OCI-LY7 (cell line): Measurements from ENCODE around the gene NUTM1. TPM values are rescaled to one million over a fixed set of nuclear protein-coding genes. Genes with fewer than 3 reads are reported as not detected.
"Not testable (repeated sequence)": the region's sequence is repeated elsewhere in the genome, so short reads cannot be mapped to it uniquely, and the experiment has no call there.

ENCODE experiments used
- BruUV-seq: library from RNA; stranded (reverse); fragments of 400-500 nt; replicated peaks from 2 replicates; lab custom pipeline; 2021; lab: Mats Ljungman, UMichigan
- CTCF ChIA-PET: fragments of 300-600 bp; sonication (Branson Sonifier 250); formaldehyde crosslinking; loops from one replicate; lab custom pipeline; 2022; ENCODE audit warnings: antibody characterized with exemption; ENCODE audit not compliant: unreplicated experiment; lab: Charles Lee
- POLR2A ChIA-PET: fragments of 300-600 bp; sonication (Branson Sonifier 250); formaldehyde crosslinking; loops from one replicate; lab custom pipeline; 2022; ENCODE audit warnings: antibody characterized with exemption; lab: Charles Lee
- DNase-seq: peaks from one replicate; pipeline ENCODE4 v3.0.0-alpha.2; 2015; ENCODE audit warnings: low spot score
- H2AFZ ChIP-seq: fragments of 200-600 bp; sonication (generic), shearing (Covaris generic); 2 replicates; pipeline ENCODE4 v1.6.1; 2014; ENCODE audit warnings: mild to moderate bottlenecking, antibody characterized with exemption, low read length, moderate library complexity
- H3K27ac ChIP-seq: fragments of 200-600 bp; sonication (generic); 2 replicates; pipeline ENCODE4 v1.5.1; 2014; ENCODE audit warnings: mixed run types, low read depth, mild to moderate bottlenecking, moderate library complexity, low read length, inconsistent platforms; ENCODE audit not compliant: poor library complexity, severe bottlenecking
- H3K36me3 ChIP-seq: fragments of 200-600 bp; sonication (generic); 2 replicates; pipeline ENCODE4 v1.6.1; 2014; ENCODE audit warnings: mild to moderate bottlenecking, antibody characterized with exemption, low read length, moderate library complexity, mixed read lengths; ENCODE audit not compliant: insufficient read depth
- H3K4me1 ChIP-seq: fragments of 200-600 bp; sonication (generic); 2 replicates; pipeline ENCODE4 v1.5.1; 2014; ENCODE audit warnings: mild to moderate bottlenecking, low read length; ENCODE audit not compliant: insufficient read depth, poor library complexity, severe bottlenecking
- H3K4me2 ChIP-seq: fragments of 200-600 bp; sonication (generic); 2 replicates; pipeline ENCODE4 v1.6.1; 2014; ENCODE audit warnings: mild to moderate bottlenecking, low read length
- H3K4me3 ChIP-seq: fragments of 200-600 bp; sonication (generic); 2 replicates; pipeline ENCODE4 v1.5.1; 2014; ENCODE audit warnings: mild to moderate bottlenecking, low read depth, low read length; ENCODE audit not compliant: poor library complexity, severe bottlenecking
- H3K79me2 ChIP-seq: fragments of 200-600 bp; sonication (generic); 2 replicates; pipeline ENCODE4 v1.6.1; 2016; ENCODE audit warnings: low read depth, mild to moderate bottlenecking, low read length, moderate library complexity, mixed read lengths; ENCODE audit not compliant: insufficient read depth
- H3K9me2 ChIP-seq: fragments of 200-600 bp; sonication (generic); 2 replicates; pipeline ENCODE4 v1.6.1; 2016; ENCODE audit warnings: mild to moderate bottlenecking, low read length, mixed read lengths; ENCODE audit not compliant: insufficient read depth
- H3K9me3 ChIP-seq: fragments of 200-600 bp; sonication (generic); 2 replicates; pipeline ENCODE4 v1.6.1; 2014; ENCODE audit warnings: mild to moderate bottlenecking, mixed run types, low read length, mixed read lengths
- H4K20me1 ChIP-seq: fragments of 200-600 bp; sonication (generic); 2 replicates; pipeline ENCODE4 v1.6.1; 2014; ENCODE audit warnings: mild to moderate bottlenecking, antibody characterized with exemption, low read length, moderate library complexity, mixed read lengths; ENCODE audit not compliant: insufficient read depth
- intact Hi-C: fragments of 100-400 bp; cut with micrococcal nuclease; formaldehyde crosslinking; loops from one replicate; pipeline ENCODE4 v1.10.0; 2022; ENCODE audit not compliant: unreplicated experiment
- total RNA-seq, 2 experiments: library from RNA; depleted of rRNA in 1 of 2; stranded (reverse); fragments of >200 nt in 1 of 2; shearing (Covaris generic) in 1 of 2; gene quantifications; 2 replicates each; pipeline ENCODE4 v1.2.3, GENCODE V29; 2014 to 2022

Gene NUTM1
- total RNA-seq, 2 experiments from 2014 or later: not detected

DNA sequence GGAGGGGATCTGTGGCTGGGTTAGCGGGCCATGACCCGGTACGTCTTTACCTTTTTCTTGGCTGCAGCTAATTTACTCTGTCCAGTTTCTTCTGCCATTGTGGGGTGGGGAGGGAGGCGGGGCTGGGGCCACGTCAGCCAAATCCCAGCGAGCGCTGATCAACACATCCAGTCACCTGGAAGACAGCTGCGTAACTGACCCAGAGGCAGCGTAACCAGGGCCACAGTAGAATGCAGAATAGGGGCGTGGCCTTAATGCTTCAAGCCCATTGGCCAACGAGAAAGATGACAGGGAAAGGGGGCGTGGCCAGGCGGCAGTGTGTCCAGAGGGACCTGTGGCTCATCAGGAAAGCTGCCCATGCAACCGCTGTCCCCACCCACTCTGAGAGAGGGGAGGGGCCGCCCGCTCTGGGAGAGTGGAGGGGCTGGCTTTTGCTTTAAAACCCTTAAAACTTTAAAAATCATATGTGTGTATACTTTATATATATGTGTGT, 46.5 kb downstream of the NUTM1 start:
- BruUV-seq, H3K9me2 ChIP-seq, H3K9me3 ChIP-seq, H4K20me1 ChIP-seq, CTCF ChIA-PET, H3K36me3 ChIP-seq, H3K4me1 ChIP-seq, H3K4me3 ChIP-seq, H3K4me2 ChIP-seq, H3K79me2 ChIP-seq, intact Hi-C loops, H2AFZ ChIP-seq, H3K27ac ChIP-seq, POLR2A ChIA-PET, DNase-seq: not testable (repeated sequence)

- H3K27ac ChIP-seq, H3K4me1 ChIP-seq, H3K36me3 ChIP-seq, BruUV-seq, H3K9me2 ChIP-seq, H4K20me1 ChIP-seq, DNase-seq, intact Hi-C loops, H2AFZ ChIP-seq, H3K4me2 ChIP-seq, POLR2A ChIA-PET, H3K9me3 ChIP-seq, CTCF ChIA-PET, H3K4me3 ChIP-seq, H3K79me2 ChIP-seq: not testable (repeated sequence)
Measured at GRCh38 chr15:34392981-34393380, 49.9 kb downstream of the NUTM1 start.

DNA sequence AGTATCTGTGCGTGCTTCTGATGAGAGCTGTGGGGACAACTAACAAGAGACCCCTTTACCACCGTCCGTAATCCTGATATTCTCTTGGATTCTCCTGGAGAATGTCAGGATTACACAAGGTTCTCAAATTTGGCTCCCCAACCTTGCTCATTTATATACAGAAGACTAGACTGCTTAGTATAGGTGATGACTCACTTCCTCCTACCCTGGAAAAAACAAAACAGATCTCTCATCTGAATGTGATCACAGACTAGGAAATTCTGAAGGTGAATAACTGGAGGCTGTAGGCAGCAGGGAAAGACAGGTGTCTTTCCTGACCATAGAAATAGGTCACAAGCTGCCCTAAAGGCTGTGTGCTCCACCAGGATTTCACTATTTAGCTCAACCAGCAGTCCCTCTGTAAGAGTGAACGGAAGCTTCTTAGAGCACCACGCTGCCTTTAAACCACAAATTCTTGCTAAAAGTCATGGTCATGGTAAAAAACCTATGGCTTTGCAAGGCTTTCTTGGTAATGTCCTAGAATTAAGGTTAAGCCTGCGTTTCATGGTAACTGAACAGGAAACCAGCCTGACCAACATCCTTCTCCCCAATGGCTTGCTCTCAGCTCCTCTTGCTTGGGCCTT, 54.6 kb downstream of the NUTM1 start:
- POLR2A ChIA-PET, BruUV-seq, CTCF ChIA-PET: not testable (repeated sequence)

GRCh38 chr15:34403160-34403598, 60.1 kb downstream of the NUTM1 start:
- H4K20me1 ChIP-seq, BruUV-seq, H3K4me1 ChIP-seq, H3K4me3 ChIP-seq, H3K9me3 ChIP-seq, H2AFZ ChIP-seq, H3K79me2 ChIP-seq, H3K9me2 ChIP-seq, POLR2A ChIA-PET, intact Hi-C loops, DNase-seq, CTCF ChIA-PET, H3K4me2 ChIP-seq, H3K36me3 ChIP-seq, H3K27ac ChIP-seq: not testable (repeated sequence)

More for the DNA sequence above, 54.6 kb downstream of the NUTM1 start:
- H4K20me1 ChIP-seq, H3K79me2 ChIP-seq, H2AFZ ChIP-seq, H3K9me2 ChIP-seq, H3K36me3 ChIP-seq, H3K4me3 ChIP-seq, DNase-seq, H3K4me1 ChIP-seq, H3K27ac ChIP-seq, H3K4me2 ChIP-seq, H3K9me3 ChIP-seq, intact Hi-C loops: not testable (repeated sequence)

DNA sequence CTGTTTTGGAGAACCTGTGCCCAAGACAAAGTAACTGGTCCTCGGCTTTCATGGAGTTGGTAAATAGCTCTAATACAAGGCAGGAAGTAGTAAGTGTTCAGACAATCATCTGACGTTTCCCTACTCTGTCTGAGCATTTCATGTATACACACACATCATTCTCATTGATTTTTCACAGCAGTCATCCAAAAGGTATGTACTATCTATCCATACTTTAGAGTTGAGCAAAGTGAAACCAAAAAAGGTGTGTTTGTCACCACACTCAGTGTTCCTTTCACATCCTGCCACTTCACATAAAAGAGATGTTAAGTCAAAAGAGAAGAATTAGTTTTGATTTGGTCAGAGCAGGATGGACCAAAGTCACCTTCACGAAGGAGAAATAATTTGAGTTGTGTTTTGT, 60.8 kb downstream of the NUTM1 start:
- H4K20me1 ChIP-seq, H3K4me3 ChIP-seq, intact Hi-C loops, H3K4me1 ChIP-seq, H3K27ac ChIP-seq, H2AFZ ChIP-seq, H3K9me3 ChIP-seq, H3K36me3 ChIP-seq, H3K4me2 ChIP-seq, CTCF ChIA-PET, DNase-seq, H3K9me2 ChIP-seq, POLR2A ChIA-PET, H3K79me2 ChIP-seq, BruUV-seq: not testable (repeated sequence)
